ENCODE measurements around the gene PRAF2. TPM values are rescaled to one million over a fixed set of nuclear protein-coding genes. Genes with fewer than 3 reads are reported as not detected.
A peak's percentile ranks its signal among the peaks of the same experiment; 100 is the strongest.

Gene PRAF2
- total RNA-seq, 1 experiment from 2014 or later = 5.0 TPM

DNA sequence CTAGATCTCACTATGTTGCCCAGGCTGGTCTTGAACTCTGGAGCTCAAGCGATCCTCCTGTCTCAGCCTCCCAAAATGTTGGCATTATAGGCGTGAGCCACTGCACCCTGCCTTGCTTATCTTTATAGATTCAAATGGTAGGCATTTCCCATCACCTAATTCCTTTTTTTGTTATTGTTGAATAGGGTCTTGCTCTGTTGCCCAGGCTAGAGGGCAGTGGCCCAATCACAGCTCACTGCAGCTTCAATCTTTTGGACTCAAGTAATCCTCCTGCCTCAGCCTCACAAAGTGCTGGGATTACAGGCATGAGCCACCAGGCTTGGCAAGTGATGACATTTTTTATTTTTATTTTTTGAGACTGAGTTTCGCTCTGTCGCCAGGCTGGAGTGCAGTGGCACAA is 22.6 kb upstream of the PRAF2 start:
- Histone ChIP-seq H3K4me3 (no peak overlapping the region), H3K4me1 (no peaks in the 10 kb centered on the region), H3K9me3 (replicated peaks) (no peaks in the 10 kb centered on the region), H3K36me3 (no peaks in the 10 kb centered on the region), H3K27ac (no peak overlapping the region), H3K27me3 (no peaks in the 10 kb centered on the region)
- DNase-seq = no peak

GRCh38 chrX:49089553-49089952 is 15.8 kb upstream of the PRAF2 start:
- H3K36me3 ChIP-seq = no peaks in the 10 kb centered on the region
- DNase-seq = no peak
- H3K27me3 ChIP-seq = no peaks in the 10 kb centered on the region
- no peak overlapping the region for H3K27ac ChIP-seq
- H3K9me3 ChIP-seq (replicated peaks) = no peaks in the 10 kb centered on the region
- no peak overlapping the region for H3K4me3 ChIP-seq
- H3K4me1 ChIP-seq = no peaks in the 10 kb centered on the region

GRCh38 chrX:49082271-49082871 is 8.6 kb upstream of the PRAF2 start:
- Histone ChIP-seq H3K4me1 (no peaks in the 10 kb centered on the region), H3K9me3 (replicated peaks) (no peaks in the 10 kb centered on the region)

DNA sequence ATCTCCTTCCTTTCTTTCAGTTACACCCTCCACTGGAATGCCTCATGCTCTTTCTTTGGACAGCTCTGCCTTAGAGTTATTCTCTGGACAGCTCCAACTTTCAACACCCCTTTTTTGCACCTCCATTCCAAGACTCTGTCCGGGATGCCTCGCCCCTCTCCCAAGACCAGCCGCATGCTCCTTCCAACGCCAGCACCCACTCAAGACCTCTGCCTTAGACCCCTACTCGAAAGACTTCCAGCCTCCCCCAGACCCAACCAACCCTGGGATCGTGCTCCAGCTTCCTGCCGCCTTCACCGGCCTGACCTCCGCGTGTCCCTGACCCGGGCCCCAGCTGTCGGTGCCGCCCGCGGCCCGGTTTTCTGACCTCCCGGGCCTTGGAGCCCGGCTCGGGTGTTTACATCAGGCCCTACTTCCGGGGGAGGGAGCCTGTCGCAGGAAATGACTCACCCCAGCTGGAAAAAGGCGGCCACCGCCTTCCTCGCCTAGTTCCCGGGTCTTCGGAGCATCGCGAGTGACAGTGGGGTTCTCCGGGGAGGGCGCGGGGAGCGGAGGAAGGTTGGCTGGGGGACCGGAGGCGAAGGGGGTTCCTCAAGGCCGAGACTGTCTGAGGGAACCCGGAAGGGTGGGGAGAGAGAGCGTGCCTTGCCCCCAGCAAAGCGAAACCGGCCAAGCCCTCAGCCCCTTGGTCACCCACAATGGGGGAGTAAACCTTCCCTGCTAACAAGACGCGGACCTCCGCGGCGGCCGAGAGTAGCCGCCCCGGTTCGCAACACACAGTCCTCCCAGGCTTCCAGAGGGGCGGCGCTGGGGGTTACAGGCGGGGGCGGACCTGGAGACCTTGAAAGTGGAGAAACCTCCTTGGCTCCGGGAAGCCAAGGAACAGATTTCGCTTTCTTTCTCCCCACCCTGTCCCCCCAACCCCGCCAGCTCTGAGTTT is 6.0 kb upstream of the PRAF2 start, which contains the start of gene WDR45:
Gene WDR45 (minus strand): TSS at position 399 of the 940 bp plus-strand sequence. CDS start 1,792 bp downstream, outside the sequence.
- Histone ChIP-seq H3K4me3 (peak within 1 kb of the TSS; percentile 65), H3K27ac (peak within 1 kb of the TSS; percentile 67), H3K9me3 (replicated peaks) (no peaks in the 10 kb centered on the region), H3K4me1 (no peaks in the 10 kb centered on the region), H3K27me3 (no peaks in the 10 kb centered on the region), H3K36me3 (no peaks in the 10 kb centered on the region)
- DNase-seq = peak; percentile 61 to 62

More at GRCh38 chrX:49082271-49082871, 8.6 kb upstream of the PRAF2 start:
- DNase-seq = no peak
- H3K27me3 ChIP-seq = no peaks in the 10 kb centered on the region
- no peak overlapping the region for H3K27ac ChIP-seq
- H3K4me3 ChIP-seq = no peak overlapping the region
- no peaks in the 10 kb centered on the region for H3K36me3 ChIP-seq

DNA sequence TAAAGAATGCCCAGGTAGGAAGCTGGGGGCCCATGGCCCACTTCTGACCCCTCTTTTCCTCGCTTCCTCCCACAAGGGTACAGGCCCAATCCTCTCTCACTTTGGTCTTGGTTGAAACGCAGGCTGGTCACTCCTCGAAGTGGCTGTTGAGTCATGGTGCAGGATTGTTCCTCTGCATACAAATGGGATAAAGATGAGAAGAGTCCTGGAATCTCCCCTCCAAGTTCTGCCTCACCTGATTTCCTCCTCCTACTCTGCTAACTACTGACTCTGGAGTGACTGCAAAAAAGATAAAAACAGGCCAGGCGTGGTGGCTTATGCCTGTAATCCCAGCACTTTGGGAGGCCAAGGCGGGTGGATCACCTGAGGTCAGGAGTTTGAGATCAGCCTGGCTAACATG is 4.1 kb upstream of the PRAF2 start:
- Histone ChIP-seq H3K27ac (no peak overlapping the region), H3K4me1 (no peaks in the 10 kb centered on the region), H3K27me3 (no peaks in the 10 kb centered on the region), H3K36me3 (no peaks in the 10 kb centered on the region), H3K4me3 (no peak overlapping the region), H3K9me3 (replicated peaks) (no peaks in the 10 kb centered on the region)
- DNase-seq = no peak

DNA sequence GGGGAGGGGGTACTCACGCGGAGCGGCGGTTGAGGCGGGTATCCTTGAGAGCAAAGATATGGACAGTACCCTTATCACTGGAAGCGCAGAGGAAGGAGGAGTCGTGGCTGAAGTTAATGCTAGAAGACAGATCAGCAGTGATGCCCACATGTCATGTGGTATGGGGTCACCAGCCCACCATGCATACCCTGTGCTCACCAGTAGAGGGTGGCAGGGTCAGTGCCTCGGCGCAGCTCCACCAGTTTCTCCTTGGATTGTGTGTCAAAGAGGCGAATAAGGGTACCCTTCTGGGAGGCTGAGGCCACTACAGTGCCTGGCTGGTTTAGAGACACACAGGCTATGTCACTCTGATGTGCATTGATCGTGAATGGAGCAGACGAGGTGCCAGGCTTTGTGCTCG is 1.5 kb upstream of the PRAF2 start:
- Histone ChIP-seq H3K9me3 (replicated peaks) (no peaks in the 10 kb centered on the region), H3K4me3 (no peak overlapping the region), H3K27ac (no peak overlapping the region), H3K36me3 (no peaks in the 10 kb centered on the region), H3K4me1 (no peaks in the 10 kb centered on the region), H3K27me3 (no peaks in the 10 kb centered on the region)
- DNase-seq = no peak

- Histone ChIP-seq H3K27me3 (no peaks in the 10 kb centered on the region), H3K36me3 (no peaks in the 10 kb centered on the region), H3K4me3 (peak overlapping the region; percentile 79), H3K9me3 (replicated peaks) (no peaks in the 10 kb centered on the region), H3K4me1 (no peaks in the 10 kb centered on the region), H3K27ac (no peak overlapping the region)
- no peak for DNase-seq
These were observed 1.1 kb downstream of the PRAF2 start for GRCh38 chrX:49072712-49073095.

GRCh38 chrX:49071877-49072711 is 1.7 kb downstream of the PRAF2 start:
- no peak overlapping the region for H3K4me3 ChIP-seq
- no peak for DNase-seq
- no peak overlapping the region for H3K27ac ChIP-seq
- no peaks in the 10 kb centered on the region for H3K36me3 ChIP-seq
- H3K4me1 ChIP-seq = no peaks in the 10 kb centered on the region
- H3K9me3 ChIP-seq (replicated peaks) = no peaks in the 10 kb centered on the region
- no peaks in the 10 kb centered on the region for H3K27me3 ChIP-seq

DNA sequence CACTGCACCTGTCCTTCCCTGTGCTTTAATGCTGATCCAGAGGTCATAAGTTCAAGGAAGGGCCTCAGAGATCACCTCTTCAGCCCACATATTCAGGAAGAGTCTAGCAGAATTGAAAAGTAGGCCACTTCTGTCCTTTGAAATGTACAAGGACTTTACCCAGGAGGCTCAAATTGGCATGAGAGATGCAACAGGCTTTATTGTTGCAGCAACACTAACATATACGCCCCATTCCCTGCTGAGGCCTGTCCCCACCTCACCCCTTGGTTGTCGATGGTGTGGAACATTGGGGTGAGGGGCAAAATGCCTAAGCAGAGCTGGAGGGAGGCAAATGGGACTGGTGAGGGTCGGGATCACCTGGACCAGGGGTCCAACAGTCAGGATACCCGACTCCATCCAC is 2.8 kb downstream of the PRAF2 start:
- Histone ChIP-seq H3K9me3 (replicated peaks) (no peaks in the 10 kb centered on the region), H3K36me3 (no peaks in the 10 kb centered on the region), H3K4me3 (no peak overlapping the region), H3K4me1 (no peaks in the 10 kb centered on the region), H3K27me3 (no peaks in the 10 kb centered on the region), H3K27ac (no peak overlapping the region)
- DNase-seq = no peak

GRCh38 chrX:49069038-49069437 is 4.8 kb downstream of the PRAF2 start:
- H3K36me3 ChIP-seq = no peaks in the 10 kb centered on the region
- no peaks in the 10 kb centered on the region for H3K4me1 ChIP-seq
- no peaks in the 10 kb centered on the region for H3K27me3 ChIP-seq
- no peaks in the 10 kb centered on the region for H3K9me3 ChIP-seq (replicated peaks)
- DNase-seq = no peak
- no peak overlapping the region for H3K4me3 ChIP-seq
- no peak overlapping the region for H3K27ac ChIP-seq

- H3K27me3 ChIP-seq = no peaks in the 10 kb centered on the region
- H3K4me1 ChIP-seq = no peaks in the 10 kb centered on the region
- no peaks in the 10 kb centered on the region for H3K36me3 ChIP-seq
- no peak overlapping the region for H3K4me3 ChIP-seq
- no peak overlapping the region for H3K27ac ChIP-seq
- H3K9me3 ChIP-seq (replicated peaks) = no peaks in the 10 kb centered on the region
- DNase-seq = no peak
These were observed 6.3 kb downstream of the PRAF2 start for GRCh38 chrX:49067285-49068120.

DNA sequence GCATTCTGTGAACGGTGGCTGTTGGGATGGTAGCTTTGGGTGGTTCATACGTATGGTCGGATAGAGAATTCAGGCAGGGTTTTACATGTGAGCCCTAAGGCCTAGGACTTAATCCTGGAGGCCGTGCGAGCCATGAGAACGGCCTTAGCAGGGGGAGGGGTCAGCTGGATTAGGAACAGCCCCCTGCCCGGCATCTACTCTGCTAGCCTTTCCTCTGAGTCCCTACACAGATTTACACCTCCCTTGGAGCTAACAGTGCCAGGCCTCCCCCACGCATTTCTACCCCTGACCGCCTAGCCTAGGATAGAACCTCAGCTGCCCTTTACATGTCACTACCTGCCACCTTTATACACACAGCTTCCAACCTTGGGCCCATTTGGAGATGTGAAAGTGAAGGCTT is 7.1 kb downstream of the PRAF2 start:
- H3K27ac ChIP-seq = no peak overlapping the region
- DNase-seq = no peak
- H3K4me3 ChIP-seq = no peak overlapping the region
- H3K27me3 ChIP-seq = no peaks in the 10 kb centered on the region
- no peaks in the 10 kb centered on the region for H3K9me3 ChIP-seq (replicated peaks)
- no peaks in the 10 kb centered on the region for H3K36me3 ChIP-seq
- H3K4me1 ChIP-seq = no peaks in the 10 kb centered on the region

GRCh38 chrX:49066278-49066677 is 7.5 kb downstream of the PRAF2 start:
- no peak overlapping the region for H3K27ac ChIP-seq
- no peak for DNase-seq

DNA sequence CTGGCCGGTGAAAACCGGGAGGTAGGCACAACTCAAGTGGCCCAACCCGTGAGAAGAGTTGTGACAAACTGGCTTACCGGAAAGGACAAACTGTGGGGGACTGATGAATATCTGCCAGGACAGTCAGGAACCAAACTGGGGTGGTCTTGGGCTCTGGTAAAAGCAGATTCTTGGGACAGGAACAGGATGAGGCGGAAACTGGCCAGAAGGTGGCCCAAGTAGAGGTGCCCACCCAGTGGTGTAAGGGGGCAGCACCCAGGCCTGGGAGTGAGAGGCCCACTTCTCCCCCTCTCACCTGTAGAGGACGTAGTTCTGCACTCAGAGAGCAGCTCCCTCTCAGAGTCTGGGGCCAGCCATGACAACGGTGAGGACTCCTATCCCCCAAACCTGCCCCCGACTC is 9.1 kb downstream of the PRAF2 start:
- H3K27ac ChIP-seq = no peak overlapping the region

More at GRCh38 chrX:49066278-49066677, 7.5 kb downstream of the PRAF2 start:
- Histone ChIP-seq H3K4me1 (no peaks in the 10 kb centered on the region), H3K9me3 (replicated peaks) (no peaks in the 10 kb centered on the region), H3K27me3 (no peaks in the 10 kb centered on the region), H3K4me3 (no peak overlapping the region), H3K36me3 (no peaks in the 10 kb centered on the region)

More for the DNA sequence above, 9.1 kb downstream of the PRAF2 start:
- Histone ChIP-seq H3K4me3 (no peak overlapping the region), H3K36me3 (no peaks in the 10 kb centered on the region), H3K9me3 (replicated peaks) (no peaks in the 10 kb centered on the region), H3K27me3 (no peaks in the 10 kb centered on the region), H3K4me1 (no peaks in the 10 kb centered on the region)
- DNase-seq = no peak

All from SJCRH30 (cell line).